Fibroblast of lung (primary cell): ENCODE results near the gene ARMC5. TPM values are rescaled to one million over a fixed set of nuclear protein-coding genes. Genes with fewer than 3 reads are reported as not detected.
"Not testable (repeated sequence)": the region's sequence is repeated elsewhere in the genome, so short reads cannot be mapped to it uniquely, and the experiment has no call there.

Source experiments
- DNase-seq, 2 donors: peaks; one replicate each; pipeline versions ENCODE4 v3.0.0 to v3.0.0-alpha.2; 2010; ENCODE audit warnings: low read depth in 2 of 2
- H2AFZ ChIP-seq: 2 replicates; pipeline ENCODE4 v1.5.1; 2012; ENCODE audit warnings: low read length, control low read depth, inconsistent platforms
- H3K27ac ChIP-seq: 2 replicates; pipeline ENCODE4 v1.5.1; 2011; ENCODE audit warnings: low read length, control low read depth; ENCODE audit not compliant: insufficient read depth
- H3K27me3 ChIP-seq: 2 replicates; pipeline ENCODE4 v1.5.1; 2011; ENCODE audit warnings: mild to moderate bottlenecking, low read length; ENCODE audit not compliant: control insufficient read depth, insufficient read depth
- H3K36me3 ChIP-seq: 2 replicates; pipeline ENCODE4 v1.5.1; 2011; ENCODE audit warnings: low read length; ENCODE audit not compliant: control insufficient read depth, insufficient read depth
- H3K4me1 ChIP-seq: 2 replicates; pipeline ENCODE4 v1.5.1; 2011; ENCODE audit warnings: low read length; ENCODE audit not compliant: control insufficient read depth, insufficient read depth; ENCODE audit errors: extremely low read depth
- H3K4me2 ChIP-seq: 2 replicates; pipeline ENCODE4 v1.5.1; 2011; ENCODE audit warnings: low read length, control low read depth; ENCODE audit not compliant: insufficient read depth; ENCODE audit errors: extremely low read depth
- H3K4me3 ChIP-seq, 4 experiments: fragments of 200-600 bp in 1 of 4; sonication (generic) in 1 of 4; replicated peaks in 1 of 4; 2 replicates each; pipeline ENCODE4 v1.5.1; 2011 to 2016; ENCODE audit warnings: low read length in 4 of 4, low read depth in 3 of 4, mild to moderate bottlenecking in 3 of 4, control low read depth in 2 of 4, inconsistent platforms in 1 of 4, mixed read lengths in 1 of 4; ENCODE audit not compliant: insufficient read depth in 1 of 4; ENCODE audit errors: control extremely low read depth in 1 of 4
- H3K79me2 ChIP-seq: 2 replicates; pipeline ENCODE4 v1.5.1; 2012; ENCODE audit warnings: mild to moderate bottlenecking, low read length, inconsistent platforms; ENCODE audit not compliant: control insufficient read depth, insufficient read depth
- H3K9ac ChIP-seq: 2 replicates; pipeline ENCODE4 v1.5.1; 2011; ENCODE audit warnings: mild to moderate bottlenecking, low read length, control low read depth; ENCODE audit not compliant: insufficient read depth
- H3K9me3 ChIP-seq: 2 replicates; pipeline ENCODE4 v1.5.1; 2012; ENCODE audit warnings: low read depth, low read length; ENCODE audit not compliant: control insufficient read depth, insufficient read depth
- H4K20me1 ChIP-seq: 2 replicates; pipeline ENCODE4 v1.5.1; 2011; ENCODE audit warnings: low read length; ENCODE audit not compliant: control insufficient read depth, insufficient read depth; ENCODE audit errors: extremely low read depth
- CTCF ChIP-seq, 2 donors: IDR thresholded peaks in 1 of 2; conservative IDR thresholded peaks in 1 of 2; 1 replicate in 1 of 2; 2 replicates in 1 of 2; pipeline ENCODE4 v1.5.1; 2011 to 2012; ENCODE audit warnings: low read length in 2 of 2, control low read depth in 1 of 2, inconsistent platforms in 1 of 2, low read depth in 1 of 2, mild to moderate bottlenecking in 1 of 2
- EZH2 ChIP-seq: IDR thresholded peaks from 2 replicates; pipeline ENCODE4 v1.5.1; 2012; ENCODE audit warnings: low read length, control low read depth, mild to moderate bottlenecking; ENCODE audit errors: missing control alignments
- polyA plus RNA-seq, 2 donors: library from polyadenylated mRNA; depleted of rRNA in 1 of 2; stranded (reverse) in 1 of 2; unstranded in 1 of 2; fragments of >200 nt; gene quantifications; 2 replicates each; pipeline ENCODE4 v1.2.1, GENCODE V29; 2011 to 2012; ENCODE audit warnings: missing spikeins in 1 of 2
- total RNA-seq: library from RNA; depleted of rRNA; stranded (reverse); fragments of >200 nt; gene quantifications from 2 replicates; pipeline ENCODE4 v1.2.1, GENCODE V29; 2014

The ARMC5 gene
- total and polyA plus RNA-seq, 2 donors (not counting 1 experiment from before 2014, with no cell fraction given), result 1.7 to 5.6 TPM

- no peaks in the 10 kb centered on the region for H3K9me3 ChIP-seq
- H3K4me3 ChIP-seq, result no peak overlapping the region
- no peak overlapping the region for H3K27ac ChIP-seq
- H2AFZ ChIP-seq, result no peak overlapping the region
- no peaks in the 10 kb centered on the region for H3K36me3 ChIP-seq
- no peaks in the 10 kb centered on the region for H3K4me1 ChIP-seq
- no peak overlapping the region for H3K4me2 ChIP-seq
- H3K79me2 ChIP-seq, result no peaks in the 10 kb centered on the region
- H4K20me1 ChIP-seq, result no peaks in the 10 kb centered on the region
- TF ChIP-seq CTCF (conservative IDR thresholded peaks at IDR 0.05 in 1 of 2, IDR thresholded peaks at IDR 0.05 in 1 of 2; ENCODE audit: low read depth in 1 of 2, low read length in 2 of 2) (no peak), EZH2 (no peak)
- no peak for DNase-seq
- no peak overlapping the region for H3K9ac ChIP-seq
- no peaks in the 10 kb centered on the region for H3K27me3 ChIP-seq
Observed at GRCh38 chr16:31439519-31439918, 19.8 kb upstream of the ARMC5 start.

GRCh38 chr16:31440516-31441184 lies 18.7 kb upstream of the ARMC5 start:
- DNase-seq, result no peak
- Histone ChIP-seq H2AFZ (no peak overlapping the region), H3K9me3 (no peaks in the 10 kb centered on the region), H3K27me3 (no peaks in the 10 kb centered on the region), H3K9ac (no peak overlapping the region), H4K20me1 (no peaks in the 10 kb centered on the region), H3K4me1 (no peaks in the 10 kb centered on the region), H3K36me3 (no peaks in the 10 kb centered on the region), H3K27ac (no peak overlapping the region), H3K4me3 (no peak overlapping the region), H3K4me2 (no peak overlapping the region), H3K79me2 (no peaks in the 10 kb centered on the region)
- TF ChIP-seq CTCF (conservative IDR thresholded peaks at IDR 0.05 in 1 of 2, IDR thresholded peaks at IDR 0.05 in 1 of 2; ENCODE audit: low read depth in 1 of 2, low read length in 2 of 2), result no peak
- no peak for TF ChIP-seq EZH2

GRCh38 chr16:31441956-31442355 lies 17.3 kb upstream of the ARMC5 start:
- no peak overlapping the region for H2AFZ ChIP-seq
- TF ChIP-seq CTCF (conservative IDR thresholded peaks at IDR 0.05 in 1 of 2, IDR thresholded peaks at IDR 0.05 in 1 of 2; ENCODE audit: low read depth in 1 of 2, low read length in 2 of 2) (no peak), EZH2 (no peak)
- H3K27ac ChIP-seq, result no peak overlapping the region
- H3K9ac ChIP-seq, result no peak overlapping the region
- H3K4me2 ChIP-seq, result no peak overlapping the region
- H3K9me3 ChIP-seq, result no peaks in the 10 kb centered on the region
- peak overlapping the region in 1 of 4 experiments; percentile 82 for H3K4me3 ChIP-seq
- no peaks in the 10 kb centered on the region for H4K20me1 ChIP-seq
- no peaks in the 10 kb centered on the region for H3K36me3 ChIP-seq
- H3K4me1 ChIP-seq, result no peaks in the 10 kb centered on the region
- no peaks in the 10 kb centered on the region for H3K79me2 ChIP-seq
- no peak for DNase-seq
- no peaks in the 10 kb centered on the region for H3K27me3 ChIP-seq

GRCh38 chr16:31445931-31446330 lies 13.4 kb upstream of the ARMC5 start:
- H3K4me1 ChIP-seq, H3K9ac ChIP-seq, H2AFZ ChIP-seq, H3K36me3 ChIP-seq, H3K4me3 ChIP-seq, H3K27ac ChIP-seq, H3K79me2 ChIP-seq, DNase-seq, H3K27me3 ChIP-seq, H3K4me2 ChIP-seq, H4K20me1 ChIP-seq, H3K9me3 ChIP-seq: not testable (repeated sequence)
